HepG2 (cell line): ENCODE measurements around the gene PHLDB1. TPM values are rescaled to one million over a fixed set of nuclear protein-coding genes. Genes with fewer than 3 reads are reported as not detected.
A peak's percentile ranks its signal among the peaks of the same experiment; 100 is the strongest.

Experiments
- CBX5 ChIP-seq: sonication (generic); formaldehyde crosslinking; IDR thresholded peaks from 2 replicates; pipeline ENCODE4 v1.4.0; 2020; ENCODE audit warnings: missing genetic modification reagents, borderline replicate concordance
- HOXD1 ChIP-seq: sonication (generic); formaldehyde crosslinking; IDR thresholded peaks from 2 replicates; pipeline ENCODE4 v1.5.0; 2020; ENCODE audit warnings: missing genetic modification reagents
- KDM4B ChIP-seq: sonication (generic); formaldehyde crosslinking; IDR thresholded peaks from 2 replicates; pipeline ENCODE4 v1.4.0; 2020; ENCODE audit warnings: missing genetic modification reagents
- MIXL1 ChIP-seq: IDR thresholded peaks from 2 replicates; pipeline ENCODE4 v1.6.1; 2016
- NBN ChIP-seq: fragments of 450-650 bp; conservative IDR thresholded peaks from 2 replicates; pipeline ENCODE4 v1.6.1; 2017
- SAP130 ChIP-seq: IDR thresholded peaks from 2 replicates; pipeline ENCODE4 v1.6.1; 2016; ENCODE audit warnings: low read depth
- TBL1XR1 ChIP-seq: fragments of 150-350 bp; IDR thresholded peaks from 2 replicates; pipeline ENCODE4 v1.6.1; 2014; ENCODE audit warnings: borderline replicate concordance, low read length; ENCODE audit not compliant: partially characterized antibody
- TBX2 ChIP-seq: sonication (generic); formaldehyde crosslinking; IDR thresholded peaks from 2 replicates; pipeline ENCODE4 v1.5.0; 2020; ENCODE audit warnings: missing genetic modification reagents, mild to moderate bottlenecking, borderline replicate concordance
- TEAD3 ChIP-seq: optimal IDR thresholded peaks from 2 replicates; pipeline ENCODE3; 2016; ENCODE audit warnings: borderline replicate concordance
- TFAP4 ChIP-seq: sonication (generic); IDR thresholded peaks from 2 replicates; pipeline ENCODE4 v1.6.1; 2016; ENCODE audit warnings: low read depth, borderline replicate concordance
- ZNF446 ChIP-seq: sonication (generic); formaldehyde crosslinking; IDR thresholded peaks from 2 replicates; pipeline ENCODE4 v1.5.0; 2020; ENCODE audit warnings: mild to moderate bottlenecking, missing genetic modification reagents
- ZNF557 ChIP-seq: sonication (generic); formaldehyde crosslinking; IDR thresholded peaks from 2 replicates; pipeline ENCODE4 v1.4.0; 2020; ENCODE audit warnings: missing genetic modification reagents
- ZNF788 ChIP-seq: sonication (generic); formaldehyde crosslinking; IDR thresholded peaks from 2 replicates; pipeline ENCODE4 v1.5.0; 2020; ENCODE audit warnings: mild to moderate bottlenecking, missing genetic modification reagents, borderline replicate concordance
- ZNF841 ChIP-seq: sonication (generic); formaldehyde crosslinking; IDR thresholded peaks from 2 replicates; pipeline ENCODE4 v1.8.1; 2023; ENCODE audit warnings: missing genetic modification reagents, borderline replicate concordance
- polyA plus RNA-seq, 8 experiments: library from polyadenylated mRNA; depleted of rRNA in 3 of 8; stranded (reverse) in 7 of 8; unstranded in 1 of 8; fragments of >200 nt; fragmentation: Illumina TruSeq in 4 of 8; extraction: Trizol in 4 of 8; gene quantifications; 2 replicates each; pipeline versions ENCODE4 v1.2.1 to v1.2.3, GENCODE V29; 2011 to 2016; ENCODE audit warnings: low read depth in 4 of 8, missing spikeins in 1 of 8, mixed read lengths in 1 of 8; ENCODE audit not compliant: insufficient read depth in 1 of 8
- total RNA-seq, 5 experiments: library from RNA; depleted of rRNA; stranded (reverse); fragments of >200 nt; fragmentation: Illumina TruSeq; extraction: Trizol; gene quantifications; 2 replicates each; pipeline ENCODE4 v1.2.3, GENCODE V29; 2016; ENCODE audit warnings: low read depth in 1 of 5
- TF ChIP-seq, protein P1 (sequence below): IDR thresholded peaks from 2 replicates; pipeline ENCODE4 v1.6.1; 2016; ENCODE audit warnings: missing compliant biosample characterization, missing genetic modification reagents, borderline replicate concordance
- TF ChIP-seq, protein P2 (sequence below): sonication (generic); formaldehyde crosslinking; IDR thresholded peaks from 2 replicates; pipeline ENCODE4 v1.8.1; 2022; ENCODE audit warnings: mild to moderate bottlenecking, missing genetic modification reagents
- TF ChIP-seq, protein P3 (sequence below): sonication (generic); formaldehyde crosslinking; IDR thresholded peaks from 2 replicates; pipeline ENCODE4 v1.8.0; 2022; ENCODE audit warnings: missing genetic modification reagents, mild to moderate bottlenecking, moderate library complexity, borderline replicate concordance
- TF ChIP-seq, protein P4 (sequence below): IDR thresholded peaks from 2 replicates; pipeline ENCODE4 v1.6.1; 2018; ENCODE audit warnings: missing genetic modification reagents, mild to moderate bottlenecking, missing compliant biosample characterization

PHLDB1 gene
- total and polyA plus RNA-seq, 2 of the 13 experiments (the other 11 are each of a cell fraction or from before 2014, with no cell fraction given): 13.8 to 14.2 TPM

GRCh38 chr11:118615282-118615975 lies 8.0 kb downstream of the PHLDB1 start (continued):
- TF ChIP-seq, protein P1, sequence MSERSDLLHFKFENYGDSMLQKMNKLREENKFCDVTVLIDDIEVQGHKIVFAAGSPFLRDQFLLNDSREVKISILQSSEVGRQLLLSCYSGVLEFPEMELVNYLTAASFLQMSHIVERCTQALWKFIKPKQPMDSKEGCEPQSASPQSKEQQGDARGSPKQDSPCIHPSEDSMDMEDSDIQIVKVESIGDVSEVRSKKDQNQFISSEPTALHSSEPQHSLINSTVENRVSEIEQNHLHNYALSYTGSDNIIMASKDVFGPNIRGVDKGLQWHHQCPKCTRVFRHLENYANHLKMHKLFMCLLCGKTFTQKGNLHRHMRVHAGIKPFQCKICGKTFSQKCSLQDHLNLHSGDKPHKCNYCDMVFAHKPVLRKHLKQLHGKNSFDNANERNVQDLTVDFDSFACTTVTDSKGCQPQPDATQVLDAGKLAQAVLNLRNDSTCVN: no peak
- TF ChIP-seq ZNF841 (no peak), ZNF788 (CRISPR knock-in tag) (no peak), ZNF446 (CRISPR knock-in tag) (no peak), HOXD1 (CRISPR knock-in tag) (no peak), TFAP4 (no peak), CBX5 (CRISPR knock-in tag) (no peak), ZNF557 (no peak), SAP130 (CRISPR knock-in tag) (0 out of 2 replicates have a peak, but pooled peaks have one; percentile 15), TBL1XR1 (no peak), MIXL1 (CRISPR knock-in tag) (no peak), KDM4B (no peak), NBN (no peak), TBX2 (CRISPR knock-in tag) (no peak), TEAD3 (peak; percentile 98)
- TF ChIP-seq, protein P2, sequence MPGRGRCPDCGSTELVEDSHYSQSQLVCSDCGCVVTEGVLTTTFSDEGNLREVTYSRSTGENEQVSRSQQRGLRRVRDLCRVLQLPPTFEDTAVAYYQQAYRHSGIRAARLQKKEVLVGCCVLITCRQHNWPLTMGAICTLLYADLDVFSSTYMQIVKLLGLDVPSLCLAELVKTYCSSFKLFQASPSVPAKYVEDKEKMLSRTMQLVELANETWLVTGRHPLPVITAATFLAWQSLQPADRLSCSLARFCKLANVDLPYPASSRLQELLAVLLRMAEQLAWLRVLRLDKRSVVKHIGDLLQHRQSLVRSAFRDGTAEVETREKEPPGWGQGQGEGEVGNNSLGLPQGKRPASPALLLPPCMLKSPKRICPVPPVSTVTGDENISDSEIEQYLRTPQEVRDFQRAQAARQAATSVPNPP: no peak
- TF ChIP-seq, protein P3, sequence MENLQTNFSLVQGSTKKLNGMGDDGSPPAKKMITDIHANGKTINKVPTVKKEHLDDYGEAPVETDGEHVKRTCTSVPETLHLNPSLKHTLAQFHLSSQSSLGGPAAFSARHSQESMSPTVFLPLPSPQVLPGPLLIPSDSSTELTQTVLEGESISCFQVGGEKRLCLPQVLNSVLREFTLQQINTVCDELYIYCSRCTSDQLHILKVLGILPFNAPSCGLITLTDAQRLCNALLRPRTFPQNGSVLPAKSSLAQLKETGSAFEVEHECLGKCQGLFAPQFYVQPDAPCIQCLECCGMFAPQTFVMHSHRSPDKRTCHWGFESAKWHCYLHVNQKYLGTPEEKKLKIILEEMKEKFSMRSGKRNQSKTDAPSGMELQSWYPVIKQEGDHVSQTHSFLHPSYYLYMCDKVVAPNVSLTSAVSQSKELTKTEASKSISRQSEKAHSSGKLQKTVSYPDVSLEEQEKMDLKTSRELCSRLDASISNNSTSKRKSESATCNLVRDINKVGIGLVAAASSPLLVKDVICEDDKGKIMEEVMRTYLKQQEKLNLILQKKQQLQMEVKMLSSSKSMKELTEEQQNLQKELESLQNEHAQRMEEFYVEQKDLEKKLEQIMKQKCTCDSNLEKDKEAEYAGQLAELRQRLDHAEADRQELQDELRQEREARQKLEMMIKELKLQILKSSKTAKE (CRISPR knock-in tag): no peak
- TF ChIP-seq, protein P4, sequence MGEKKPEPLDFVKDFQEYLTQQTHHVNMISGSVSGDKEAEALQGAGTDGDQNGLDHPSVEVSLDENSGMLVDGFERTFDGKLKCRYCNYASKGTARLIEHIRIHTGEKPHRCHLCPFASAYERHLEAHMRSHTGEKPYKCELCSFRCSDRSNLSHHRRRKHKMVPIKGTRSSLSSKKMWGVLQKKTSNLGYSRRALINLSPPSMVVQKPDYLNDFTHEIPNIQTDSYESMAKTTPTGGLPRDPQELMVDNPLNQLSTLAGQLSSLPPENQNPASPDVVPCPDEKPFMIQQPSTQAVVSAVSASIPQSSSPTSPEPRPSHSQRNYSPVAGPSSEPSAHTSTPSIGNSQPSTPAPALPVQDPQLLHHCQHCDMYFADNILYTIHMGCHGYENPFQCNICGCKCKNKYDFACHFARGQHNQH (CRISPR knock-in tag): no peak
